Mucosa of descending colon (tissue), 3 donors: Measurements from ENCODE around the gene SCN5A. TPM values are rescaled to one million over a fixed set of nuclear protein-coding genes. Genes with fewer than 3 reads are reported as not detected.

ENCODE experiments used
- ATAC-seq: fragments of 200-7000 bp; cut with Tn5 transposase; one replicate; pipeline ENCODE4 v1.9.1; 2020; ENCODE audit warnings: mild to moderate bottlenecking, moderate library complexity
- DNase-seq, 3 donors: peaks; one replicate each; pipeline ENCODE4 v3.0.0-alpha.2; 2020
- H3K36me3 ChIP-seq: fragments of 200-600 bp; one replicate; pipeline ENCODE4 v1.8.0; 2021; ENCODE audit warnings: low read depth, mild to moderate bottlenecking
- H3K4me1 ChIP-seq: fragments of 200-600 bp; one replicate; pipeline ENCODE4 v1.8.0; 2021; ENCODE audit warnings: low read depth, mild to moderate bottlenecking
- H3K4me3 ChIP-seq: fragments of 200-600 bp; one replicate; pipeline ENCODE4 v1.8.0; 2021; ENCODE audit warnings: mild to moderate bottlenecking
- H3K9me3 ChIP-seq: fragments of 200-600 bp; one replicate; pipeline ENCODE4 v1.8.0; 2021; ENCODE audit warnings: mild to moderate bottlenecking
- CTCF ChIP-seq: fragments of 200-600 bp; IDR thresholded peaks from one replicate; pipeline ENCODE4 v1.8.0; 2022; ENCODE audit warnings: antibody characterized with exemption, mild to moderate bottlenecking
- intact Hi-C, 2 donors: fragments of 100-400 bp; cut with DNase I in 1 of 2; cut with micrococcal nuclease in 1 of 2; formaldehyde crosslinking; loops; one replicate each; pipeline versions ENCODE4 v1.11.0 to v1.11.1; 2022; cut with DNase I, micrococcal nuclease
- total RNA-seq, 3 donors: library from RNA; stranded (reverse); fragmentation: NEBNext Ultra II Directional in 2 of 3; extraction: Animal tissue kit (Norgen Biotek cat#: 25700) in 2 of 3; gene quantifications; one replicate each; pipeline versions ENCODE4 v1.2.1 to v1.2.4, GENCODE V29; 2021 to 2023
- donor health status: DM: no; HTN: no; CAD: no; lungs with moderate emphysema.
- donor health status: DM: no; HTN: no; CAD: no.
- donor health status: DM: no; HTN: yes; CAD: no.

SCN5A gene
- total RNA-seq, 3 donors from 2014 or later, result 0.31 to 1.3 (median 0.32) TPM

DNA sequence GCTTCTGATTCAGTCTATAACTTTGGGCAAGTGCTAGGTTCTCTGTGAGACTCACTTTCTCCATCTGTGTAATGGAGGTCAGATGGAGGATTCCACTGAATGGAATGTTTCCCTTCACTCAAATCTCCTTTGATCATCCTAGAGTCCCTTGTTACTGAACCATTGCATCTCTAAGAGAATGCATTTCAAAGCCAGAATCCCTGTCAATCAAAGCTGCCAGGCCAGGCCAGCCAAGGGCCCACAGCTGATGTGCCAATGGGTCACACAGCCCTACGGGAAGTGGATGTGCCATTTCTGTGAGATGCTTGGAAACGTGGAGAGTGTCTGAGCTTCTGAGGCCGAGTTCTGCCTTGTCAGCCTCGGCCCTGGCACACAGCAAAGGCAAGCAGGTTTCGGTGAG is 32.4 kb downstream of the SCN5A start:
- intact Hi-C loops, result no loop called here
- Histone ChIP-seq H3K9me3 (no peaks in the 10 kb centered on the region), H3K4me1 (no peaks in the 10 kb centered on the region), H3K4me3 (no peak overlapping the region), H3K36me3 (no peaks in the 10 kb centered on the region)
- ATAC-seq (no peak), DNase-seq (no peak)
- TF ChIP-seq CTCF, result no peak

DNA sequence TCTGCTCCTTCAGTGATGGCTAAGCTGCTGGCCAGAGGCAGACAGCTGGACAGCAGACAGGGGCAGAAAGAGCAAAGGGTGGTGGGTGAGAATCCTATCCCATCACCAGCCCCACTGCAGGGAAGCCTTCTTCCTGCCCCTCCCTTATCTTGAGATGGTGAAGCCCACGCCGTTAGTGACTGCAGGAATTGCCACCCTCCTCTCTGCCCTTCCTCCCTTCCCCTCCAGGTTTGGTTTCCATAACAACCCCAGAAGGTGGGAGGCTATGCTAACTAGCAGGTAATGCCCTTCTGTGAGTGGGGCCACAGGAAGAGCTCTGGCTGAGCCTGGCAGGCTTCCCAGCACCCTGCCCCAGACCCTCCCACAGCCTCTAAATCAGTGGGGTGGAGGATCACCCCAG is 32.8 kb downstream of the SCN5A start:
- no peak for ATAC-seq
- H3K9me3 ChIP-seq, result no peaks in the 10 kb centered on the region
- no peaks in the 10 kb centered on the region for H3K4me1 ChIP-seq
- no peaks in the 10 kb centered on the region for H3K36me3 ChIP-seq
- no peak for DNase-seq
- intact Hi-C loops, result no loop called here
- TF ChIP-seq CTCF, result no peak
- no peak overlapping the region for H3K4me3 ChIP-seq

DNA sequence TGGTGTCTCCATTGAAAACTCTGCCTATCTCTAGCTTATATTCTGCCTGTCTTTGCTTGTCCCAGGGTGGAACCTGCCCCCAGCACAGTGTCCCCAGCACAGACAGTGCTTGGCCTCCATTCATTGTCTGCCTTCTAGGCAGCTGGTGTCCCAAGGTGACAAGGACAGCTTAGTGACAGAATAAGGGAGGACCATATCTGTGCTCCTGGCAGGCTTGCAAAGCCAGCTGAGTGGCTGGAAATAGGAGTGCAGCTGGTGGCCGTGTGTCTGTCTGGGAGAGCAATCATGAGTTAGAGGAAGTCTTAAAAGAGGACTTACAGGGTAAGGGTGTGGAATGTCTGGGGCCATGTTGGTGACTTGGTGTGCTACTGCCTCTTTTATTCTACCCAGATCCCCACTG is 33.4 kb downstream of the SCN5A start:
- no peaks in the 10 kb centered on the region for H3K36me3 ChIP-seq
- H3K4me3 ChIP-seq, result no peak overlapping the region
- H3K4me1 ChIP-seq, result no peaks in the 10 kb centered on the region
- ATAC-seq (no peak), DNase-seq (no peak)
- no peak for TF ChIP-seq CTCF
- intact Hi-C loops, result no loop called here
- no peaks in the 10 kb centered on the region for H3K9me3 ChIP-seq

GRCh38 chr3:38614651-38615352 is 34.7 kb downstream of the SCN5A start:
- Histone ChIP-seq H3K36me3 (no peaks in the 10 kb centered on the region), H3K4me3 (no peak overlapping the region), H3K9me3 (no peaks in the 10 kb centered on the region), H3K4me1 (no peaks in the 10 kb centered on the region)
- no peak for DNase-seq
- intact Hi-C loops, result no loop called here
- ATAC-seq, result no peak
- no peak for TF ChIP-seq CTCF

GRCh38 chr3:38614091-38614490 is 35.4 kb downstream of the SCN5A start:
- no peak for DNase-seq
- no peak for ATAC-seq
- H3K4me3 ChIP-seq, result no peak overlapping the region
- intact Hi-C loops, result no loop called here
- H3K9me3 ChIP-seq, result no peaks in the 10 kb centered on the region
- H3K36me3 ChIP-seq, result no peaks in the 10 kb centered on the region
- no peak for TF ChIP-seq CTCF
- H3K4me1 ChIP-seq, result no peaks in the 10 kb centered on the region

- Histone ChIP-seq H3K9me3 (no peaks in the 10 kb centered on the region), H3K4me1 (no peaks in the 10 kb centered on the region), H3K36me3 (no peaks in the 10 kb centered on the region), H3K4me3 (no peak overlapping the region)
- intact Hi-C loops, result no loop called here
- ATAC-seq (no peak), DNase-seq (no peak)
- no peak for TF ChIP-seq CTCF
Observed at GRCh38 chr3:38613426-38613825, 36.1 kb downstream of the SCN5A start.
